SHP77 treated with DMSO at 0.1 percent for 48 hours (cell line): ENCODE data around the gene OR2B2.

Experiments
- DNase-seq: peaks from one replicate; lab custom pipeline; 2025; lab: John Stamatoyannopoulos, UW

OR2B2 gene

DNA sequence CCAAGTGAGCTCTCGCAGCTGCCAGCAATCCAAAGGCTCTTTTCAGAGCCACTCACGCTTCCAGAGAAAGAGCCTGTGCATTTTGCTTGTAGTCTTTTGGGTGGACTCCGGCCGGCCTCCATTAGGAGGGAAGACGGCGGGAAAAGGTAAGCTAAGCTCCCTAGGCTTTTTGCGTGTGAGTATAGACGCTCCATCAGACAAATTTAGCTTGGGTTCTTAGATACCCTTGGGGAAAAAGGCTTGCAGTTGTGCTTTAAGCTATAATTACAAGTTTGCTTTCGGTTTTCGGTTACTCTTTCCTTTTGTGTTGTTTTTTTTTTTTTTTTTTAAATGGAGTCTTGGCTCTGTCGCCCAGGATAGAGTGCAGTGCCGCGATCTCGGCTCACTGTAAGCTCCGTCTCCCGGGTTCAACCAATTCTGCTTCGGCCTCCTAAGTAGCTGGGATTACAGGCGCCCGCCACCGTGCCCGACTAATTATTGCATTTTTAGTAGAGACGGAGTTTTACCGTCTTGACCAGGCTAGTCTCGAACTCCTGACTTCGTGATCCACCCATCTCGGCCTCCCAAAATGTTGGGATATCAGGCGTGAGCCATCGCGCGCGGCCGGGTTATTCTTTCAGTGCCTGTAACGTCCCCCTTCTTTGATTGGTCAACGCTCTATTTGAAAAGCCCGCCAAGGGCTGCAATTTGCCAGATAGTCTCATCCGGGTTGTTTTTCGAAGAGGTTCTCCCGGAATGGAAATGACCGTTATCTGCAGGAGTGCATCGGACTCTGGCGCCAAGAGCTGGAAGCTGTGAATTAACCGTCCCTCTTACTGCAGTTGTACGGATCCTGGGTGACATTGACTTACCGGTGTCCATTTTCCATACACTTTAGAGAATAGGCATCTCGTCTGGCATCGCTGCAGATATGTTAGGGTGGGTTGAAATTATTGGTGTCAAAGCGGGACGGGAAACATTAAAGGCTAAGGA lies 18.1 kb downstream of the OR2B2 start:
- no peak for DNase-seq

DNA sequence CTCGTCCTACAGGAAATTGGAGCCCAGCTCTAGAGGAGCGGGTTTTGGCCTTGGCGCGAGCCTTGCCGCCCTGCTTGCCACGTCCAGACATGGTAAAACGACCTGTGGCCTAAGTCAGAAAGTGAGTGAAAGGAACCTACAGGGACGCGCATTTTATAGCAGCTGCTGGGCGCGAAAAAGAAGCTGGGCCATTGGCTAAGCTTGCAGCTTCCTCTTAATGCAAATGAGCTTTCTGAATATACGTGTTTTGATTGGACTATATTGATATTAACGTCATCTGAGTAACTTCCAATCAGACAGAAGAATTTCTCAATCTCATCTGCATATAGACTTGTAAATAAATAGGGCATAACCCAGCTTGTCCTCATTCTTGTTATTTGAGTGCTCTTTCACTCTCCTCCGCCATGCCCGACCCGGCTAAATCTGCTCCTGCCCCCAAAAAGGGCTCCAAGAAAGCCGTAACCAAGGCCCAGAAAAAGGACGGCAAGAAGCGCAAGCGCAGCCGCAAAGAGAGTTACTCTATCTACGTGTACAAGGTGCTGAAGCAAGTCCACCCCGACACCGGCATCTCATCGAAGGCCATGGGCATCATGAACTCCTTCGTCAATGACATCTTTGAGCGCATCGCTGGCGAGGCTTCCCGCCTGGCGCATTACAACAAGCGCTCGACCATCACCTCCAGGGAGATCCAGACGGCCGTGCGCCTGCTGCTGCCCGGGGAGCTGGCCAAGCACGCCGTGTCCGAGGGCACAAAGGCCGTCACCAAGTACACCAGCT lies 18.9 kb downstream of the OR2B2 start:
- peak; percentile 98 for DNase-seq

DNA sequence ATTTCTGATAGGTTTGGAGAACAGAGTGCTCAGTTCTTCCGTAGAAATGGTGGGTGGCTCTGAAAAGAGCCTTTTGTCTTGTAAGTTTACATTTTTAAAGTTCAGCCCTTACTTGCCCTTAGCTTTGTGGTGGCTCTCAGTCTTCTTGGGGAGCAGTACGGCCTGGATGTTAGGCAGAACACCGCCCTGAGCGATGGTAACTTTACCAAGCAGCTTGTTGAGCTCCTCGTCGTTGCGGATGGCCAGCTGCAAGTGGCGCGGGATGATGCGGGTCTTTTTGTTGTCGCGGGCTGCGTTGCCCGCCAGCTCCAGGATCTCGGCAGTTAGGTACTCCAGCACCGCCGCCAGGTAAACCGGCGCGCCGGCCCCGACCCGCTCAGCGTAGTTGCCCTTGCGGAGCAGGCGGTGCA lies 19.5 kb downstream of the OR2B2 start:
- no peak for DNase-seq

DNA sequence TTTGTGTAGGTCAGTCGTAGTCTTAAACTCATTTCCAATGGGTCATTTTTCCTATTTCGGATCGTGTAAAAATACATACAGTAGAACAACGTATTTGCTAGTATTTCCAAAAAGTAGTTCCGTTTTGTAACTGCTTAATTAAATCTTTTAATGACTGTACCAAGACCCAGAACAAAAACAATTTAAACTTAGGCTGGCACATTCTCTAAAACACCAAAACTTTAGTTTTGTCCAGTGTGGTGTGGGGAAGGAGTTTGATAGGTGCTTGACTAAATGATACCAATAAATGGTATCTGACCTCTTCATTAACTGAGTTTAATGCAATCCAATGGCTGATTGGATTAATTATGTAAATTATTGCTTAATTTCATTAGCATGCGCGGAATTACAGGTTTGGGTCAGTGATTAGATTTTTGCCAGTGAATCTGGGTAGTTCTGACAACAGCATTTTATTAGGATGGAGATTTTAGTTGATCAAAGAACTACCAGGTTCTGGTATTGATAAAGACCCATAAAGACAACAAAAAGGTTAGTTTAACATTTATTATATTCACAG lies 20.8 kb downstream of the OR2B2 start:
- no peak for DNase-seq

DNA sequence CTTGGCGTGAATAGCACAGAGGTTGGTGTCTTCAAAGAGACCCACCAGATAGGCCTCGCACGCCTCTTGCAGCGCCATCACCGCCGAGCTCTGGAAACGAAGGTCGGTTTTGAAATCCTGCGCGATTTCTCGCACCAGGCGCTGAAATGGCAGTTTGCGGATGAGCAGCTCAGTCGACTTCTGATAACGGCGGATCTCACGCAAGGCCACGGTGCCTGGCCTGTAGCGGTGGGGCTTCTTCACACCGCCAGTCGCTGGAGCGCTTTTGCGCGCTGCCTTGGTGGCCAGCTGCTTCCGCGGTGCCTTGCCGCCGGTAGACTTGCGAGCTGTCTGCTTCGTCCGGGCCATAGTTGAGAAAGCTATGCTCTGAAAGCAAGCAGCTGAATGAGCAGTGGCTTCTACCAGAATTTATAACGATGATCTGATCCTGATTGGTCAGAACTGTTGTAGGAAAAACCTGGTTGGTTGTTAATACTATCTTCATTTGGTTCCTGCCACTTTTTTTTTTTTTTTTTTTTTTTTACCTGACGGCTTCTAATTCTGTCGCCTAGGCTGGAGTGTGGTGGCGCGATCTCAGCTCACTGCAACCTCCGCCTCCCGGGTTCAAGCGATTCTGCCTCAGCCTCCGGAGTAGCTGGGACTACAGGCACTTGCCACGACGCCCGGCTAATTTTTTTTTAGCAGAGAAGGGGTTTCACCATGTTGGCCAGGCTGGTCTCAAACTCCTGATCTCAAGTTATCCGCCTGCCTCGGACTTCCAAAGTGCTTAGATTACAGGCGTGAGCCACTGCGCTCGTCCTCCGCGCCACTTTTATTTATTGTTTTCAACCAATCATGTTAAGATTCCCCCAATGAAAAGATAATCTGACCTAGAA lies 21.5 kb downstream of the OR2B2 start:
- DNase-seq, result no peak

GRCh38 chr6:27889628-27890444 lies 22.4 kb downstream of the OR2B2 start:
- DNase-seq, result no peak

GRCh38 chr6:27889275-27889627 lies 22.9 kb downstream of the OR2B2 start:
- no peak for DNase-seq

- DNase-seq, result no peak
Measured at GRCh38 chr6:27888566-27888965, 23.6 kb downstream of the OR2B2 start.

DNA sequence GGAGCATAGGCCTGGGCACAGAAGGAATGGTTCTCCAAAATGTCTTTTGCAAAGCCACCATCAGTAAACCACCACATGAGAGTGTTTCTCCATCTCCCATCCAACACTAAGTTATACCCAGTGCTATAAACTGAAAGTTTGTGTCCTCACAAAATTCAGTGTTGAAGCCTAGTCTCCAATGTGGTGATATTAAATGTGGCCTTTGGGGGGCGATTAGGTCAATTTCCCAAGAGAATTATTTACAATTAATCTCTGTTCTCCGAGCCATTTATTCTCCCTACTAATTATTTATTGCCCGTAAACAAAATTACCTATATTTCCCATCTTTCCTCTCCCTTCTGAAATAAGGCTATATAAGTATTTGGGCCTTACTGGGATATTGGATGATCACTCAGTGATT lies 26.1 kb downstream of the OR2B2 start:
- no peak for DNase-seq

DNA sequence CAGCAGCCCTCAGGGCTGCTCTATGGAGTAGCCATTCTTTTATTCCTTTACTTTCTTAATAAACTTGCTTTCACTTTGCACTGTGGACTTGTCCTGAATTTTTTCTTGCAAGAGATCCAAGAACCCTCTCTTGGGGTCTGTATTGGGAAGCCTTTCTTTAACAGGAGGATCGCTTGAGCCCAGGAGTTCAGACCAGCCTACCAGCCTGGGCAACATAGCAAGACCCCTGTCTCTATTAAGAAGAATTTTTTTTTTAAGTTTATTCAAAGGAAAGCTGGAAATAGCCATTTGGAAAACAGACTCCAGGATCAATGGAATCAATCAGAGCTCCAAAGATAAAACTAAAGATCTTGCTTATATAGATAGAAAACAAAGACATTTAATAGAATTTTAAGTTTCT lies 29.1 kb downstream of the OR2B2 start:
- no peak for DNase-seq

DNA sequence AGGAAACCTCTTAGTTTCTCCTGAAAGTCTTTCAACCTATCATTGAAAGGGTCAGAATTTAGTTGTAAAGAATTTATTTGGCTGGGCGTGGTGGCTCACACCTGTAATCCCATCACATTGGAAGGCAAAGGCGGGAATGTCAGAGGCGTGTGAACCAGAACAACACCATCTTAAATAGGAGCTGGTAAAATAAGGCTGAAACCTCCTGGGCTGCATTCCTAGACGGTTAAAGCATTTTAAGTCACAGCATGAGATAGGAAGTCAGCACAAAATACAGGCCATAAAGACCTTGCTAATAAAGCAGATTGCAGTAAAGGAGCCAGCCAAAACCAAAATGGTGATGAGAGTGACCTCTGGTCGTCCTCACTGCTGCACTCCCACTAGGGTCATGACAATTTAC lies 29.6 kb downstream of the OR2B2 start:
- no peak for DNase-seq

- no peak for DNase-seq
Measured at GRCh38 chr6:27879837-27880236, 32.4 kb downstream of the OR2B2 start.

- no peak for DNase-seq
Measured at GRCh38 chr6:27874016-27874415, 38.2 kb downstream of the OR2B2 start.

DNA sequence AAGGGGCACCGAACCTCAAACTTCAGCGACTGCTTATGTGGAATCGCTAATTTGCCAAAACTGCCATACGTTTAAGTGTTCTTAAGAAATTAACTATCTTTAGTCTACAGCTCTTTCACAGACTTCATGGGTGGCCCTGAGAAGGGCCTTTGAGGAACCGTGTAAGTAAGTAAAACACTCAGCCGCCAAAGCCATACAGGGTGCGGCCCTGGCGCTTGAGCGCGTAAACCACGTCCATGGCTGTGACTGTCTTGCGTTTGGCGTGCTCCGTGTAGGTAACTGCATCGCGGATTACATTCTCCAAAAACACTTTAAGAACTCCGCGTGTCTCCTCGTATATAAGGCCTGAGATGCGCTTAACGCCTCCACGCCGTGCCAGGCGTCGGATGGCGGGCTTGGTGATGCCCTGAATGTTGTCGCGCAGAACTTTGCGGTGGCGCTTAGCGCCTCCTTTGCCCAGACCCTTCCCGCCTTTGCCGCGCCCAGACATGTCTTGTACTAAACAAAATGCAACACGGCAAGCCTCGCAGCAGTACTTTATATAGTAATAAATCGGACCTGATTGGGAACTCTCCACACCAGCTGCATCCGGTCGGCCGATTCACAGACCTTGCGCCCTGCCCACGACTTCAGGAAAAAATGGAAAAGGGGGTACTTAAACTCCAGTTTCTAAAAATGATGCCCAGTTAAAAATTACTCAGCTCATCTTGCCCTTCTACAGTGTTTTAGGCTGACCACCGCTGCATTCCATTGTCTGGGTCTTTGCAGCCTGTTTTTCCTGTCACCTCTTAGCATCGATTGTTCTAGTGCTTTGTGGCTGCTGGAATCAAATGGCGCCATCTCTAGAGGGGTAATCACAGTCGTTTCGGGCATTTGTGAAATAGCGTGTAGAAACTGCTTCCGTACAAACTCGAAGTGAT lies 38.9 kb downstream of the OR2B2 start:
- DNase-seq, result no peak

GRCh38 chr6:27872642-27873020 lies 39.6 kb downstream of the OR2B2 start:
- no peak for DNase-seq

- peak; percentile 95 for DNase-seq
Measured at GRCh38 chr6:27871924-27872638, 40.1 kb downstream of the OR2B2 start.

- DNase-seq, result no peak
Measured at GRCh38 chr6:27870291-27870870, 41.8 kb downstream of the OR2B2 start.

GRCh38 chr6:27868311-27868710 lies 43.9 kb downstream of the OR2B2 start:
- no peak for DNase-seq

DNA sequence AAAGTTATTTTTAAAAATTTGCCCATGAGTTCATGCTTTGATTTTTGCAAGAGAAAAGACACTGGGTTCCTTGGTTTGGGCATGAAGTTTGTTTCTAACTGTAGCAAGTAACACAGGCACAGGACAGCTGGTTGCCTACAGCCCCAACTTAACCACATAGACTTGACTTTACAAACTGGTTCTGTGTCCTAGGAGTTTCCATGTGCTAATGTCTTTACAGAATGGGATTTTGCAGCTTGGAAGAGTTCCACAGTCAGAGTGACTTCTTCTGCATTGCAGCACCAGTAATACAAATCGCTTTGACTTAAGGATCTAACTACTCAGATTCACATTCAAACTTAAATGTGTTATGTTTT lies 44.3 kb downstream of the OR2B2 start:
- no peak for DNase-seq
